GM12878 (cell line): ENCODE data around the gene PNPLA5. TPM values are rescaled to one million over a fixed set of nuclear protein-coding genes. Genes with fewer than 3 reads are reported as not detected.

Source experiments
- ATAC-seq: fragments of 200-7000 bp; cut with Tn5 transposase; 3 replicates; pipeline ENCODE4 v1.9.1; 2020; ENCODE audit warnings: mild to moderate bottlenecking, moderate library complexity
- BruUV-seq: library from RNA; stranded (reverse); fragments of 400-500 nt; replicated peaks from 2 replicates; lab custom pipeline; 2021; lab: Mats Ljungman, UMichigan
- CTCF ChIA-PET: fragments of 300-600 bp; sonication (Branson Sonifier 250); formaldehyde crosslinking; extraction: SDS; loops from one replicate; lab custom pipeline; 2021; ENCODE audit warnings: inconsistent platforms; lab: Yijun Ruan, JAX
- POLR2A ChIA-PET: fragments of 350-600 bp; formaldehyde crosslinking; extraction: SDS; loops from one replicate; lab custom pipeline; 2021; ENCODE audit warnings: inconsistent platforms; lab: Charles Lee
- RAD21 ChIA-PET: fragments of 300-600 bp; sonication (Branson Sonifier 250); formaldehyde crosslinking; loops from one replicate; lab custom pipeline; 2023; ENCODE audit warnings: antibody characterized with exemption; ENCODE audit not compliant: unreplicated experiment; lab: Charles Lee
- SMC1A ChIA-PET: fragments of 300-600 bp; sonication (Branson Sonifier 250); formaldehyde crosslinking; loops from one replicate; lab custom pipeline; 2023; ENCODE audit not compliant: unreplicated experiment, uncharacterized antibody; lab: Charles Lee
- DNase-seq: peaks from one replicate; pipeline ENCODE4 v3.0.0-alpha.2; 2011; ENCODE audit warnings: low read depth, low spot score
- FAIRE-seq: peaks from 3 replicates; lab custom pipeline; 2011; peaks lifted over from hg19 to GRCh38; lab: Jason Lieb, UNC
- H2AFZ ChIP-seq: 2 replicates; pipeline ENCODE4 v1.6.0; 2011; ENCODE audit warnings: low read depth, low read length, control low read depth; ENCODE audit not compliant: control insufficient read depth
- H3K27ac ChIP-seq: 2 replicates; pipeline ENCODE4 v1.5.1; 2011; ENCODE audit warnings: control low read depth; ENCODE audit not compliant: control insufficient read depth, insufficient read depth
- H3K27me3 ChIP-seq, 2 experiments: replicated peaks in 1 of 2; 2 replicates each; pipeline versions ENCODE4 v1.6.0 to v1.6.1; 2011; ENCODE audit warnings: low read length in 1 of 2; ENCODE audit not compliant: control insufficient read depth in 2 of 2, insufficient read depth in 2 of 2
- H3K36me3 ChIP-seq, 2 experiments: 2 replicates each; pipeline ENCODE4 v1.5.1; 2011; ENCODE audit warnings: low read length in 1 of 2; ENCODE audit not compliant: control insufficient read depth in 2 of 2, insufficient read depth in 2 of 2
- H3K4me1 ChIP-seq: 2 replicates; pipeline ENCODE4 v1.6.1; 2011; ENCODE audit warnings: mild to moderate bottlenecking, low read length, moderate library complexity, mixed read lengths; ENCODE audit not compliant: control insufficient read depth, insufficient read depth
- H3K4me2 ChIP-seq: 2 replicates; pipeline ENCODE4 v1.6.0; 2011; ENCODE audit warnings: control low read depth; ENCODE audit not compliant: control insufficient read depth, insufficient read depth
- H3K4me3 ChIP-seq: fragments of 200-600 bp; sonication (generic); 2 replicates; pipeline ENCODE4 v1.5.1; 2016
- H3K79me2 ChIP-seq: 2 replicates; pipeline ENCODE4 v1.6.0; 2011; ENCODE audit warnings: low read length; ENCODE audit not compliant: control insufficient read depth, insufficient read depth
- H3K9ac ChIP-seq: 2 replicates; pipeline ENCODE4 v1.8.0; 2011; ENCODE audit warnings: low read length, control low read depth, mixed read lengths; ENCODE audit not compliant: control insufficient read depth, insufficient read depth
- H3K9me3 ChIP-seq: replicated peaks from 3 replicates; pipeline ENCODE4 v1.5.1; 2011; ENCODE audit warnings: mild to moderate bottlenecking, low read length; ENCODE audit not compliant: control insufficient read depth, insufficient read depth
- H4K20me1 ChIP-seq: 2 replicates; pipeline ENCODE4 v1.6.0; 2011; ENCODE audit not compliant: control insufficient read depth, insufficient read depth
- EZH2 ChIP-seq: IDR thresholded peaks from 2 replicates; pipeline ENCODE4 v1.6.1; 2012; ENCODE audit warnings: low read depth, mild to moderate bottlenecking, control low read depth, inconsistent platforms, low read length, borderline replicate concordance; ENCODE audit not compliant: control insufficient read depth
- HDAC6 ChIP-seq: fragments of 200-600 bp; sonication (generic); IDR thresholded peaks from one replicate; pipeline ENCODE4 v1.8.0; 2017; ENCODE audit warnings: antibody characterized with exemption; ENCODE audit not compliant: unreplicated experiment
- MXI1 ChIP-seq: fragments of 150-350 bp; IDR thresholded peaks from 2 replicates; pipeline ENCODE4 v1.6.1; 2011; ENCODE audit warnings: low read depth, mild to moderate bottlenecking, inconsistent platforms, low read length, improper control_type of control experiment
- NRF1 ChIP-seq: conservative IDR thresholded peaks from 2 replicates; pipeline ENCODE4 v1.6.1; 2011; ENCODE audit warnings: mild to moderate bottlenecking, low read depth, low read length, improper control_type of control experiment
- PAX8 ChIP-seq: fragments of 450-650 bp; IDR thresholded peaks from 2 replicates; pipeline ENCODE4 v1.6.1; 2017; ENCODE audit warnings: mild to moderate bottlenecking, moderate library complexity
- PML ChIP-seq: IDR thresholded peaks from 2 replicates; pipeline ENCODE4 v1.6.1; 2012; ENCODE audit warnings: low read length, inconsistent platforms
- SMAD1 ChIP-seq: fragments of 450-650 bp; IDR thresholded peaks from 2 replicates; pipeline ENCODE4 v1.6.1; 2018; ENCODE audit warnings: mild to moderate bottlenecking, low read depth; ENCODE audit not compliant: partially characterized antibody
- SPI1 ChIP-seq: IDR thresholded peaks from 2 replicates; pipeline ENCODE4 v1.6.1; 2011; ENCODE audit warnings: low read depth, mild to moderate bottlenecking, low read length, moderate library complexity, borderline replicate concordance; ENCODE audit not compliant: insufficient read depth
- TARDBP ChIP-seq: IDR thresholded peaks from 2 replicates; pipeline ENCODE4 v1.6.1; 2016; ENCODE audit warnings: borderline replicate concordance
- YBX1 ChIP-seq: fragments of 450-650 bp; IDR thresholded peaks from 2 replicates; pipeline ENCODE4 v1.6.1; 2016; ENCODE audit warnings: antibody characterized with exemption
- YY1 ChIP-seq: IDR thresholded peaks from 2 replicates; pipeline ENCODE4 v1.6.1; 2011; ENCODE audit warnings: low read depth, mild to moderate bottlenecking, low read length
- ZNF384 ChIP-seq: IDR thresholded peaks from 2 replicates; pipeline ENCODE4 v1.6.1; 2012; ENCODE audit warnings: low read depth, mild to moderate bottlenecking, low read length, improper control_type of control experiment, borderline replicate concordance
- WGBS: methylation state at CpG from one replicate; pipeline ENCODE4 v1.1.6; 2016; ENCODE audit warnings: low lambda C conversion rate; ENCODE audit not compliant: insufficient replicate concordance, insufficient coverage; ENCODE audit errors: missing lambda C conversion rate; 5-methylcytosine and 5-hydroxymethylcytosine counted together
- in situ Hi-C: fragments of 300-500 bp; cut with MboI; formaldehyde crosslinking; loops from 9 replicates; pipeline ENCODE4 v1.14.3; 2018; ENCODE audit warnings: mixed read lengths
- intact Hi-C: fragments of 100-400 bp; cut with micrococcal nuclease; formaldehyde crosslinking; loops from one replicate; pipeline ENCODE4 v1.14.2; 2022; ENCODE audit not compliant: unreplicated experiment
- polyA plus RNA-seq, 11 experiments: library from polyadenylated mRNA; depleted of rRNA in 4 of 11; unstranded in 6 of 11; stranded (reverse) in 5 of 11; fragments of >200 nt; fragmentation: Nextera tagmentation in 4 of 11; fragmentation: Illumina TruSeq in 1 of 11; extraction: Ambion mirVana in 4 of 11; extraction: Trizol in 1 of 11; gene quantifications; 1 replicate in 1 of 11; 2 replicates in 10 of 11; pipeline versions ENCODE4 v1.2.1 to v1.2.3, GENCODE V29; 2011 to 2016; ENCODE audit warnings: inconsistent platforms in 2 of 11, missing spikeins in 2 of 11, low read depth in 1 of 11
- total RNA-seq, 4 experiments: library from RNA; depleted of rRNA in 3 of 4; stranded (reverse); fragments of >200 nt in 3 of 4; fragmentation: Illumina TruSeq in 1 of 4; extraction: Trizol in 1 of 4; gene quantifications; 2 replicates each; pipeline versions ENCODE4 v1.2.1 to v1.2.3, GENCODE V29; 2013 to 2021
- TF ChIP-seq, protein P1 (sequence below), 3 experiments: IDR thresholded peaks in 2 of 3; conservative IDR thresholded peaks in 1 of 3; 2 replicates each; pipeline ENCODE4 v1.5.1; 2011; ENCODE audit warnings: low read depth in 3 of 3, low read length in 3 of 3, mild to moderate bottlenecking in 3 of 3, control low read depth in 2 of 3, moderate library complexity in 2 of 3, inconsistent platforms in 1 of 3, mixed read lengths in 1 of 3; ENCODE audit not compliant: control insufficient read depth in 2 of 3, insufficient read depth in 1 of 3; ENCODE audit errors: extremely low read depth in 1 of 3
- TF ChIP-seq, protein P2 (sequence below): fragments of 150-350 bp; IDR thresholded peaks from 2 replicates; pipeline ENCODE4 v1.6.1; 2016; ENCODE audit warnings: low read depth, low read length

The PNPLA5 gene
- total and polyA plus RNA-seq, 10 of the 15 experiments (the other 5 are each of a cell fraction or from before 2014, with no cell fraction given) = not detected

DNA sequence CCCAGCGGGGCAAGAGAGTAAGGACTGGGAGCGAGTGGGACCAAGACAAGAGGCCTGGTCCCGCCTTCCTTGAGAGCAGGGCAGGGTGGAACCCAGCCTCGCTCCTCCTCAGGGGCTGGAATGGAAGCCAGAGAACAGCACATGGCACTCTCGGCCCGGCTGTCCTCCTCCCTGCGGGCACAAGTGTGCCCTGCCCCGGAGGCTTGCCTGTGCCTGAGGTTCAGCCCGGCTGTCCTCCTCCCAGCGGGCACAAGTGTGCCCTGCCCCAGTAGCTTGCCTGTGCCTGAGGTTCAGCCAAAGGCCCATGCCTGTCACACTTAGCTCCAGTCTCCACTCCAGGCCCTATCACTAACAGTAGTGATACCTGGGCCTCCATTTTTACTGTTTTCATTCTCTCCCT lies 53.7 kb downstream of the PNPLA5 start:
- ATAC-seq (no peak), FAIRE-seq (no peak), DNase-seq (no peak)
- H3K9me3 ChIP-seq = no peaks in the 10 kb centered on the region
- SMC1A ChIA-PET = no interaction called here
- H3K27ac ChIP-seq = no peak overlapping the region
- BruUV-seq = no TSS peak
- in situ Hi-C loops (no loop called here), intact Hi-C loops (no loop called here)
- 14% methylated on average over 10 of the region's 10 CpGs for WGBS
- no peak overlapping the region for H3K4me3 ChIP-seq
- no peaks in the 10 kb centered on the region for H3K4me1 ChIP-seq
- no peaks in the 10 kb centered on the region for H4K20me1 ChIP-seq
- H2AFZ ChIP-seq = no peak overlapping the region
- no peak for TF ChIP-seq HDAC6
- no peak for TF ChIP-seq SPI1
- no peak for TF ChIP-seq PAX8
- TF ChIP-seq PML = no peak
- no peak for TF ChIP-seq TARDBP
- H3K36me3 ChIP-seq = no peaks in the 10 kb centered on the region
- H3K9ac ChIP-seq = no peak overlapping the region
- H3K27me3 ChIP-seq = peaks cover 1 to 3% of the 10 kb centered on the region in 2 experiments; a peak in 3 of 4 replicates
- RAD21 ChIA-PET = no interaction called here
- POLR2A ChIA-PET = no interaction called here
- H3K4me2 ChIP-seq = no peak overlapping the region
- H3K79me2 ChIP-seq = no peaks in the 10 kb centered on the region
- CTCF ChIA-PET = no interaction called here

DNA sequence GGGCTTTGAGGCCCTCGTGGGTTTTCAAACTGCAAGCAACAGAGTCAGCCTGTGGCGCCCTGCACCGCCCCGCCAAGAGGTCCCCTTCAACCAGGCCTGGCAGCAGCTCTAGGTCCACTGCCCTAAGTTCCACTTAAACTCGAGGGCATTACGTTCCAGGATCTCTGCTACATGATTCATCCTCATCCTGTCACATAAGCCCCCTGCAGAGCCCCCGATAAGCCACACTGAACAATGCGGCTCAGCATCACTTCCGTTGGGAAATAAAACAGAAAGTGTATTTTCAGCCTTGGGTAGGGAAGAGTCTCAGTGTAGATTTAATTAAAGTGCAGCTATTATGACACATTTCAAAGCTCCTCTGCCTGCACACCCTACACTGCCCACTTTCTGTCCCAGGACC lies 54.1 kb downstream of the PNPLA5 start:
- no peak overlapping the region for H3K4me2 ChIP-seq
- in situ Hi-C loops = no loop called here
- ChIA-PET SMC1A (no interaction called here), POLR2A (no interaction called here), RAD21 (no interaction called here), CTCF (no interaction called here)
- no peaks in the 10 kb centered on the region for H3K4me1 ChIP-seq
- peaks cover 1 to 3% of the 10 kb centered on the region in 2 experiments; a peak in 3 of 4 replicates for H3K27me3 ChIP-seq
- H3K9ac ChIP-seq = no peak overlapping the region
- intact Hi-C loops = no loop called here
- H3K9me3 ChIP-seq = no peaks in the 10 kb centered on the region
- ATAC-seq (no peak), FAIRE-seq (no peak), DNase-seq (no peak)
- H3K36me3 ChIP-seq = no peaks in the 10 kb centered on the region
- no peak overlapping the region for H3K27ac ChIP-seq
- WGBS = 46% methylated on average over 9 of the region's 9 CpGs
- no peaks in the 10 kb centered on the region for H3K79me2 ChIP-seq
- H4K20me1 ChIP-seq = no peaks in the 10 kb centered on the region
- H3K4me3 ChIP-seq = no peak overlapping the region
- no TSS peak for BruUV-seq
- no peak overlapping the region for H2AFZ ChIP-seq
- TF ChIP-seq YY1 (no peak), YBX1 (no peak), NRF1 (no peak), SMAD1 (no peak), MXI1 (no peak), ZNF384 (no peak), EZH2 (no peak)
- TF ChIP-seq, protein P1, sequence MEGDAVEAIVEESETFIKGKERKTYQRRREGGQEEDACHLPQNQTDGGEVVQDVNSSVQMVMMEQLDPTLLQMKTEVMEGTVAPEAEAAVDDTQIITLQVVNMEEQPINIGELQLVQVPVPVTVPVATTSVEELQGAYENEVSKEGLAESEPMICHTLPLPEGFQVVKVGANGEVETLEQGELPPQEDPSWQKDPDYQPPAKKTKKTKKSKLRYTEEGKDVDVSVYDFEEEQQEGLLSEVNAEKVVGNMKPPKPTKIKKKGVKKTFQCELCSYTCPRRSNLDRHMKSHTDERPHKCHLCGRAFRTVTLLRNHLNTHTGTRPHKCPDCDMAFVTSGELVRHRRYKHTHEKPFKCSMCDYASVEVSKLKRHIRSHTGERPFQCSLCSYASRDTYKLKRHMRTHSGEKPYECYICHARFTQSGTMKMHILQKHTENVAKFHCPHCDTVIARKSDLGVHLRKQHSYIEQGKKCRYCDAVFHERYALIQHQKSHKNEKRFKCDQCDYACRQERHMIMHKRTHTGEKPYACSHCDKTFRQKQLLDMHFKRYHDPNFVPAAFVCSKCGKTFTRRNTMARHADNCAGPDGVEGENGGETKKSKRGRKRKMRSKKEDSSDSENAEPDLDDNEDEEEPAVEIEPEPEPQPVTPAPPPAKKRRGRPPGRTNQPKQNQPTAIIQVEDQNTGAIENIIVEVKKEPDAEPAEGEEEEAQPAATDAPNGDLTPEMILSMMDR (IDR thresholded peaks at IDR 0.05 in 2 of 3, conservative IDR thresholded peaks at IDR 0.05 in 1 of 3; ENCODE audit: control insufficient read depth in 2 of 3, extremely low read depth in 1 of 3, insufficient read depth in 1 of 3, low read depth in 3 of 3, low read length in 3 of 3) = no peak
- TF ChIP-seq, protein P2, sequence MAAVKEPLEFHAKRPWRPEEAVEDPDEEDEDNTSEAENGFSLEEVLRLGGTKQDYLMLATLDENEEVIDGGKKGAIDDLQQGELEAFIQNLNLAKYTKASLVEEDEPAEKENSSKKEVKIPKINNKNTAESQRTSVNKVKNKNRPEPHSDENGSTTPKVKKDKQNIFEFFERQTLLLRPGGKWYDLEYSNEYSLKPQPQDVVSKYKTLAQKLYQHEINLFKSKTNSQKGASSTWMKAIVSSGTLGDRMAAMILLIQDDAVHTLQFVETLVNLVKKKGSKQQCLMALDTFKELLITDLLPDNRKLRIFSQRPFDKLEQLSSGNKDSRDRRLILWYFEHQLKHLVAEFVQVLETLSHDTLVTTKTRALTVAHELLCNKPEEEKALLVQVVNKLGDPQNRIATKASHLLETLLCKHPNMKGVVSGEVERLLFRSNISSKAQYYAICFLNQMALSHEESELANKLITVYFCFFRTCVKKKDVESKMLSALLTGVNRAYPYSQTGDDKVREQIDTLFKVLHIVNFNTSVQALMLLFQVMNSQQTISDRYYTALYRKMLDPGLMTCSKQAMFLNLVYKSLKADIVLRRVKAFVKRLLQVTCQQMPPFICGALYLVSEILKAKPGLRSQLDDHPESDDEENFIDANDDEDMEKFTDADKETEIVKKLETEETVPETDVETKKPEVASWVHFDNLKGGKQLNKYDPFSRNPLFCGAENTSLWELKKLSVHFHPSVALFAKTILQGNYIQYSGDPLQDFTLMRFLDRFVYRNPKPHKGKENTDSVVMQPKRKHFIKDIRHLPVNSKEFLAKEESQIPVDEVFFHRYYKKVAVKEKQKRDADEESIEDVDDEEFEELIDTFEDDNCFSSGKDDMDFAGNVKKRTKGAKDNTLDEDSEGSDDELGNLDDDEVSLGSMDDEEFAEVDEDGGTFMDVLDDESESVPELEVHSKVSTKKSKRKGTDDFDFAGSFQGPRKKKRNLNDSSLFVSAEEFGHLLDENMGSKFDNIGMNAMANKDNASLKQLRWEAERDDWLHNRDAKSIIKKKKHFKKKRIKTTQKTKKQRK = no peak
